Peyer's patch (tissue), 4 donors: Measurements from ENCODE around the gene ATP6AP2.

Experiments
- CTCF ChIP-seq, 6 experiments: fragments of 450-650 bp in 4 of 6; fragments of 200-600 bp in 2 of 6; sonication (generic) in 1 of 6; IDR thresholded peaks; one replicate each; pipeline ENCODE4 v1.5.1; 2017 to 2019; ENCODE audit warnings: antibody characterized with exemption in 6 of 6, mild to moderate bottlenecking in 3 of 6, moderate library complexity in 1 of 6
- POLR2A ChIP-seq, 2 donors: fragments of 450-650 bp; IDR thresholded peaks; one replicate each; pipeline ENCODE4 v1.5.1; 2017; ENCODE audit warnings: antibody characterized with exemption in 2 of 2, mild to moderate bottlenecking in 2 of 2, moderate library complexity in 2 of 2

GRCh38 chrX:40632199-40632598 is 51.4 kb downstream of the ATP6AP2 start:
- no peak for TF ChIP-seq POLR2A (IDR thresholded peaks at IDR 0.05)
- no peak for TF ChIP-seq CTCF (IDR thresholded peaks at IDR 0.05)
